CD14-positive monocyte (primary cell): ENCODE measurements around the gene IL9. TPM values are rescaled to one million over a fixed set of nuclear protein-coding genes. Genes with fewer than 3 reads are reported as not detected.

Source experiments
- DNase-seq, 3 donors: peaks; one replicate each; pipeline ENCODE4 v3.0.0-alpha.2; 2011 to 2022
- H2AFZ ChIP-seq: 2 replicates; pipeline ENCODE4 v1.6.0; 2012; ENCODE audit warnings: mild to moderate bottlenecking, low read depth, low read length, inconsistent platforms; ENCODE audit not compliant: insufficient read depth, poor library complexity, severe bottlenecking
- H3K27ac ChIP-seq, 2 donors: 1 replicate in 1 of 2; 2 replicates in 1 of 2; pipeline ENCODE4 v1.5.1; 2012 to 2013; ENCODE audit warnings: low read length in 2 of 2, control low read depth in 1 of 2, inconsistent platforms in 1 of 2, low read depth in 1 of 2, mild to moderate bottlenecking in 1 of 2
- H3K27me3 ChIP-seq, 2 donors: one replicate each; pipeline versions ENCODE4 v1.6.0 to v1.6.1; 2011 to 2013; ENCODE audit warnings: low read length in 2 of 2; ENCODE audit not compliant: control insufficient read depth in 2 of 2, insufficient read depth in 2 of 2
- H3K36me3 ChIP-seq, 2 donors: replicated peaks in 1 of 2; 1 replicate in 1 of 2; 2 replicates in 1 of 2; pipeline versions ENCODE4 v1.5.1 to v1.6.1; 2012 to 2013; ENCODE audit warnings: low read length in 2 of 2, control low read depth in 1 of 2, inconsistent platforms in 1 of 2, mild to moderate bottlenecking in 1 of 2; ENCODE audit not compliant: insufficient read depth in 2 of 2, control insufficient read depth in 1 of 2
- H3K4me1 ChIP-seq, 2 donors: 1 replicate in 1 of 2; 2 replicates in 1 of 2; pipeline versions ENCODE4 v1.5.1 to v1.6.1; 2012 to 2013; ENCODE audit warnings: low read length in 2 of 2, control low read depth in 1 of 2, inconsistent platforms in 1 of 2, mild to moderate bottlenecking in 1 of 2, moderate library complexity in 1 of 2; ENCODE audit not compliant: insufficient read depth in 2 of 2, control insufficient read depth in 1 of 2
- H3K4me2 ChIP-seq: replicated peaks from 2 replicates; pipeline ENCODE3; 2012; ENCODE audit warnings: low read length, moderate library complexity, mild to moderate bottlenecking; ENCODE audit not compliant: poor library complexity, severe bottlenecking; ENCODE audit errors: extremely low read depth
- H3K4me3 ChIP-seq, 3 experiments: fragments of 200-600 bp in 1 of 3; sonication (generic) in 1 of 3; replicated peaks in 1 of 3; 1 replicate in 2 of 3; 2 replicates in 1 of 3; pipeline ENCODE4 v1.5.1; 2011 to 2013; ENCODE audit warnings: low read length in 3 of 3, mild to moderate bottlenecking in 3 of 3, control low read depth in 2 of 3, low read depth in 2 of 3, inconsistent platforms in 1 of 3, moderate library complexity in 1 of 3
- H3K79me2 ChIP-seq: 2 replicates; pipeline ENCODE4 v1.6.0; 2012; ENCODE audit warnings: mild to moderate bottlenecking, control low read depth, inconsistent platforms, low read length, moderate library complexity; ENCODE audit not compliant: insufficient read depth
- H3K9ac ChIP-seq: 2 replicates; pipeline ENCODE4 v1.6.0; 2017; ENCODE audit warnings: low read length, mild to moderate bottlenecking; ENCODE audit not compliant: insufficient read depth, poor library complexity, severe bottlenecking
- H3K9me3 ChIP-seq, 2 donors: replicated peaks in 1 of 2; 1 replicate in 1 of 2; 2 replicates in 1 of 2; pipeline versions ENCODE4 v1.5.1 to v1.6.1; 2012 to 2013; ENCODE audit warnings: low read length in 2 of 2, control low read depth in 1 of 2; ENCODE audit not compliant: control insufficient read depth in 1 of 2, insufficient read depth in 1 of 2
- H4K20me1 ChIP-seq: 2 replicates; pipeline ENCODE4 v1.6.0; 2012; ENCODE audit warnings: mild to moderate bottlenecking, low read length, control low read depth, moderate library complexity; ENCODE audit not compliant: insufficient read depth
- H3K27ac Mint-ChIP-seq, 7 donors: one replicate each; pipeline ENCODE4 v1.8.0; 2020; ENCODE audit warnings: mild to moderate bottlenecking in 7 of 7, mixed read lengths in 7 of 7, moderate library complexity in 6 of 7, inconsistent platforms in 2 of 7
- H3K27me3 Mint-ChIP-seq, 3 donors: one replicate each; pipeline ENCODE4 v1.8.0; 2021 to 2022; ENCODE audit warnings: low read depth in 3 of 3, mild to moderate bottlenecking in 3 of 3, mixed read lengths in 3 of 3, moderate library complexity in 3 of 3, inconsistent platforms in 1 of 3
- H3K36me3 Mint-ChIP-seq, 2 donors: one replicate each; pipeline ENCODE4 v1.8.0; 2020; ENCODE audit warnings: mixed read lengths in 2 of 2, inconsistent platforms in 1 of 2, mild to moderate bottlenecking in 1 of 2
- H3K4me1 Mint-ChIP-seq: one replicate; pipeline ENCODE4 v1.8.0; 2020; ENCODE audit warnings: mild to moderate bottlenecking, mixed read lengths
- H3K4me3 Mint-ChIP-seq, 2 donors: one replicate each; pipeline ENCODE4 v1.8.0; 2020; ENCODE audit warnings: mild to moderate bottlenecking in 2 of 2, mixed read lengths in 2 of 2, moderate library complexity in 1 of 2
- H3K9me3 Mint-ChIP-seq, 7 donors: one replicate each; pipeline ENCODE4 v1.8.0; 2020 to 2022; ENCODE audit warnings: mixed read lengths in 7 of 7, mild to moderate bottlenecking in 6 of 7, moderate library complexity in 6 of 7, inconsistent platforms in 2 of 7
- CTCF ChIP-seq: fragments of 200-600 bp; IDR thresholded peaks from one replicate; pipeline ENCODE4 v1.8.0; 2022; ENCODE audit warnings: antibody characterized with exemption, mild to moderate bottlenecking
- WGBS: methylation state at CpG from one replicate; pipeline ENCODE4 v1.1.5; 2013; ENCODE audit warnings: missing lambda C conversion rate; ENCODE audit not compliant: insufficient coverage; 5-methylcytosine and 5-hydroxymethylcytosine counted together
- intact Hi-C, 2 donors: fragments of 100-400 bp; cut with micrococcal nuclease; formaldehyde crosslinking; loops; one replicate each; pipeline versions ENCODE4 v1.15.0 to v1.15.1; 2023
- polyA plus RNA-seq, 3 donors: library from polyadenylated mRNA; depleted of rRNA in 1 of 3; unstranded in 2 of 3; stranded (reverse) in 1 of 3; fragments of 300-500 nt in 2 of 3; fragments of >200 nt in 1 of 3; fragmentation: Illumina TruSeq in 2 of 3; gene quantifications; 1 replicate in 2 of 3; 2 replicates in 1 of 3; pipeline ENCODE4 v1.2.3, GENCODE V29; 2012 to 2021

The IL9 gene
- polyA plus RNA-seq, 3 donors: not detected

- no peak overlapping the region for H3K4me3 Mint-ChIP-seq
- H3K27me3 Mint-ChIP-seq: peaks cover 0 to 12% (median 2%) of the 10 kb centered on the region in 3 donors
- intact Hi-C loops: no loop called here
- no peaks in the 10 kb centered on the region for H3K9me3 ChIP-seq
- no peak overlapping the region for H3K9ac ChIP-seq
- H3K4me1 Mint-ChIP-seq: no peaks in the 10 kb centered on the region
- H3K79me2 ChIP-seq: no peaks in the 10 kb centered on the region
- 98% methylated on average over 7 of the region's 9 CpGs for WGBS
- peaks cover 0 to 3% (median 2%) of the 10 kb centered on the region in 7 donors for H3K9me3 Mint-ChIP-seq
- no peaks in the 10 kb centered on the region for H3K36me3 Mint-ChIP-seq
- no peaks in the 10 kb centered on the region for H3K4me1 ChIP-seq
- no peak for DNase-seq
- no peak overlapping the region for H3K27ac ChIP-seq
- H3K4me2 ChIP-seq: no peak overlapping the region
- H2AFZ ChIP-seq: no peak overlapping the region
- peak overlapping the region in 1 of 7 donors; percentile 2 for H3K27ac Mint-ChIP-seq
- no peaks in the 10 kb centered on the region for H3K36me3 ChIP-seq
- no peak for TF ChIP-seq CTCF
- H3K4me3 ChIP-seq: no peak overlapping the region
- H3K27me3 ChIP-seq: no peaks in the 10 kb centered on the region
- H4K20me1 ChIP-seq: no peaks in the 10 kb centered on the region
These were observed 45.4 kb downstream of the IL9 start for GRCh38 chr5:135850231-135850630.

GRCh38 chr5:135847976-135848375 lies 47.7 kb downstream of the IL9 start:
- no peaks in the 10 kb centered on the region for H3K4me1 Mint-ChIP-seq

More at GRCh38 chr5:135847976-135848375, 47.7 kb downstream of the IL9 start:
- H4K20me1 ChIP-seq: no peaks in the 10 kb centered on the region
- Mint-ChIP-seq H3K4me3 (no peak overlapping the region), H3K27me3 (peaks cover 2 to 11% (median 4%) of the 10 kb centered on the region in 3 donors), H3K9me3 (peaks cover 0 to 3% (median 0%) of the 10 kb centered on the region in 7 donors), H3K36me3 (no peaks in the 10 kb centered on the region), H3K27ac (no peak overlapping the region)
- no peaks in the 10 kb centered on the region for H3K36me3 ChIP-seq
- H3K79me2 ChIP-seq: no peaks in the 10 kb centered on the region
- H3K4me3 ChIP-seq: no peak overlapping the region
- H3K4me2 ChIP-seq: no peak overlapping the region
- intact Hi-C loops: no loop called here
- no CpG with 5 or more reads among the region's 1 CpG for WGBS
- no peaks in the 10 kb centered on the region for H3K4me1 ChIP-seq
- H3K9ac ChIP-seq: no peak overlapping the region
- TF ChIP-seq CTCF: no peak
- H2AFZ ChIP-seq: no peak overlapping the region
- H3K9me3 ChIP-seq: no peaks in the 10 kb centered on the region
- H3K27ac ChIP-seq: no peak overlapping the region
- no peaks in the 10 kb centered on the region for H3K27me3 ChIP-seq
- no peak for DNase-seq
